ENCODE measurements around the gene LRFN5. TPM values are rescaled to one million over a fixed set of nuclear protein-coding genes. Genes with fewer than 3 reads are reported as not detected.

LRFN5 gene
- total RNA-seq, 1 experiment from 2014 or later: 15.8 TPM

- no peak for ATAC-seq
- ChIA-PET CTCF (interaction anchor here (1.0 kb wide), 1 partner anchor 15 kb away, joined by 5 read pairs; no protein-coding TSS in a partner anchor), POLR2A (no interaction called here)
- DNase-seq (ENCODE audit: low spot score): no peak
- TF ChIP-seq CREB1 (CRISPR knock-in tag; IDR thresholded peaks at IDR 0.05): no peak
- no peak for TF ChIP-seq ATF3 (CRISPR knock-in tag; conservative IDR thresholded peaks at IDR 0.05)
- TF ChIP-seq HMGXB4 (CRISPR knock-in tag; IDR thresholded peaks at IDR 0.05): no peak
- no peak for TF ChIP-seq PRDM15 (CRISPR knock-in tag; IDR thresholded peaks at IDR 0.05)
- no peak for TF ChIP-seq ZNF423 (CRISPR knock-in tag; IDR thresholded peaks at IDR 0.05)
- no peak for TF ChIP-seq ZSCAN18 (CRISPR knock-in tag; IDR thresholded peaks at IDR 0.05)
- no peak for TF ChIP-seq ZNF138 (CRISPR knock-in tag; conservative IDR thresholded peaks at IDR 0.05)
- no peak for TF ChIP-seq GABPB1 (CRISPR knock-in tag; IDR thresholded peaks at IDR 0.05)
- Mint-ChIP-seq H3K27me3 (ENCODE audit: low read depth) (no peaks in the 10 kb centered on the region), H3K4me1 (no peaks in the 10 kb centered on the region), H3K9me3 (no peaks in the 10 kb centered on the region), H3K36me3 (no peaks in the 10 kb centered on the region), H3K27ac (no peak overlapping the region), H3K4me3 (no peak overlapping the region)
These were observed 233.0 kb downstream of the LRFN5 start for GRCh38 chr14:41839661-41840060.

GRCh38 chr14:41859336-41859735, 252.7 kb downstream of the LRFN5 start:
- no peak overlapping the region for H3K4me3 Mint-ChIP-seq
- POLR2A ChIA-PET: no interaction called here
- ATAC-seq: no peak
- peaks cover 8% of the 10 kb centered on the region for H3K9me3 Mint-ChIP-seq
- H3K27ac Mint-ChIP-seq: no peak overlapping the region
- H3K4me1 Mint-ChIP-seq: 0 out of 2 replicates have a peak, but pooled peaks cover 2% of the 10 kb centered on the region
- H3K27me3 Mint-ChIP-seq (ENCODE audit: low read depth): no peaks in the 10 kb centered on the region
- no peaks in the 10 kb centered on the region for H3K36me3 Mint-ChIP-seq
- CTCF ChIA-PET: no interaction called here
- no peak for DNase-seq (ENCODE audit: low spot score)
- TF ChIP-seq USF2 (CRISPR knock-in tag; IDR thresholded peaks at IDR 0.05) (no peak), E2F4 (CRISPR knock-in tag; IDR thresholded peaks at IDR 0.05; ENCODE audit: borderline replicate concordance, low read depth) (no peak), AR (CRISPR knock-in tag; IDR thresholded peaks at IDR 0.05) (no peak), CDX4 (CRISPR knock-in tag; IDR thresholded peaks at IDR 0.05; ENCODE audit: borderline replicate concordance) (no peak), ZNF121 (CRISPR knock-in tag; IDR thresholded peaks at IDR 0.05) (no peak), SMAD3 (CRISPR knock-in tag; IDR thresholded peaks at IDR 0.05; ENCODE audit: borderline replicate concordance) (no peak), ZSCAN18 (CRISPR knock-in tag; IDR thresholded peaks at IDR 0.05) (no peak), CBFB (CRISPR knock-in tag; IDR thresholded peaks at IDR 0.05; ENCODE audit: low read depth) (no peak), ZNF423 (CRISPR knock-in tag; IDR thresholded peaks at IDR 0.05) (no peak), ERG (CRISPR knock-in tag; IDR thresholded peaks at IDR 0.05) (no peak), ESRRA (CRISPR knock-in tag; IDR thresholded peaks at IDR 0.05; ENCODE audit: borderline replicate concordance) (no peak), CREB1 (CRISPR knock-in tag; IDR thresholded peaks at IDR 0.05) (no peak)
